GM12801 (cell line): ENCODE data around the gene PTRH1.

Experiments used
- TF ChIP-seq, protein P1 (sequence below): IDR thresholded peaks from one replicate; pipeline ENCODE4 v1.5.1; 2011; ENCODE audit warnings: control low read depth; ENCODE audit not compliant: insufficient read length; ENCODE audit errors: extremely low read depth

The PTRH1 gene

GRCh38 chr9:127735530-127736185 is 20.2 kb upstream of the PTRH1 start:
- TF ChIP-seq, protein P1, sequence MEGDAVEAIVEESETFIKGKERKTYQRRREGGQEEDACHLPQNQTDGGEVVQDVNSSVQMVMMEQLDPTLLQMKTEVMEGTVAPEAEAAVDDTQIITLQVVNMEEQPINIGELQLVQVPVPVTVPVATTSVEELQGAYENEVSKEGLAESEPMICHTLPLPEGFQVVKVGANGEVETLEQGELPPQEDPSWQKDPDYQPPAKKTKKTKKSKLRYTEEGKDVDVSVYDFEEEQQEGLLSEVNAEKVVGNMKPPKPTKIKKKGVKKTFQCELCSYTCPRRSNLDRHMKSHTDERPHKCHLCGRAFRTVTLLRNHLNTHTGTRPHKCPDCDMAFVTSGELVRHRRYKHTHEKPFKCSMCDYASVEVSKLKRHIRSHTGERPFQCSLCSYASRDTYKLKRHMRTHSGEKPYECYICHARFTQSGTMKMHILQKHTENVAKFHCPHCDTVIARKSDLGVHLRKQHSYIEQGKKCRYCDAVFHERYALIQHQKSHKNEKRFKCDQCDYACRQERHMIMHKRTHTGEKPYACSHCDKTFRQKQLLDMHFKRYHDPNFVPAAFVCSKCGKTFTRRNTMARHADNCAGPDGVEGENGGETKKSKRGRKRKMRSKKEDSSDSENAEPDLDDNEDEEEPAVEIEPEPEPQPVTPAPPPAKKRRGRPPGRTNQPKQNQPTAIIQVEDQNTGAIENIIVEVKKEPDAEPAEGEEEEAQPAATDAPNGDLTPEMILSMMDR: no peak

- TF ChIP-seq, protein P1: no peak
Observed at GRCh38 chr9:127734747-127735529, 19.5 kb upstream of the PTRH1 start, which contains the start of gene TOR2A. TOR2A (minus strand) TSS chr9:127735294; CDS start chr9:127735270, 24 bp downstream.

- TF ChIP-seq, protein P1: no peak
Observed at GRCh38 chr9:127734247-127734746, 18.8 kb upstream of the PTRH1 start.

DNA sequence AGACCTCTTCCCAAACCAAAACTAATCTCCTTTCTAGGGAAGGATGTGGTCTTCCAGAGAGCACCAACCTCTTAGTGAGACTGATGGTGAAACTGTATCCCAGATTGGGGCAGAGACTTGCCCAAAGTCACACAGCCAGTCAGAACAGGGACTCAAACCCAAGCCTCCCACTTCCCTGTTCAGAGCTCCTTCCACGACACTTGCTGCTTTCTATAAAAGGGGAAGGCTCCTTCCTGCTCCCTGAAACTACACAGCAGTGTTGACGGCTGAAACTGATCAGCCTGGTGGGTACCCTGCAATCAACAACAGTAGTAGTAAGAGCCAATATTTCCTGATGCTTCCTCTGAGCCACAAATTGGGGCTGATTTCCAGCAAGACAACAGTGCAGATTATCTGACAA is 18.2 kb upstream of the PTRH1 start:
- TF ChIP-seq, protein P1: no peak

DNA sequence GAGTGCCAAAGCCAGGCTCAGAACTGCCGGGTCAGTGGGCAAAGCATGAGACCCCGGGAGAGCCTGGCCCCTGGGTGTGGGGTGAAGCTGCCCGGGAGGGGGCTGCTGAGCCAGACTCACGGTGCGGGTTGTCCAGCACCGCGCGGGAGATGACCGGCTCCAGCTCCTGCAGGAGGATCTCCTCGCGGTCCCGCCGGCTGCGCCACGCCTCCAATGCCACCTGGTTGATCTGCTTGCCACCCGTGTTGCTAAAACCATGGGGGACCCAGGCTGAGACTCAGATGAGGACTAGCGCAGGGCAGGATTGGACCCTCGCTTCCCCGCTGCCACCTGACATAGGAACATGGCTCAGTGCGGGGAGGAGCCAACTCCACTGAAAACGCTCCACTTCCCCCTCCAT is 17.0 kb upstream of the PTRH1 start:
- TF ChIP-seq, protein P1: no peak

DNA sequence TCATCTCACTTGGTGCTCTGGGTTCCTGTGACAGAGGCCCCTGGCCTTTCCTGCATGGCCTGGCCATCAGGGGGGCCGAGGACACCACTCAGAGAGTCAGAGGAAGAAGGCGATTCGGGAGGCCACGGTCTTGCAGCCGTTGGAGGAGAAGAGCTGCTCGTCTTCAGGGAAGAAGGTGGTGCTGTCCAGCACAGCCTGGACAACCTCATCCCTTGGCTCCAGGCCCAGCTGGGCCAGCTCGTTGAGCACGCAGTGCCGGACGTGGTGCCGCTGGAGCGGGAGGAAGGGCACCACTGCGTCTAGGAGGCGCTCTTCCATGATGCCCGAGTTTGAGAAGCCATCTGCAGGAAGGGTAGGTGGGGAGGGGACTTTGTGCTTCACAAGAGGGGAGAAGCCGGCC is 16.5 kb upstream of the PTRH1 start:
- TF ChIP-seq, protein P1: no peak

- TF ChIP-seq, protein P1: no peak
Observed at GRCh38 chr9:127730799-127731410, 15.4 kb upstream of the PTRH1 start.
